SK-N-SH treated with all-trans-retinoic acid at 6 μM for 48 hours (cell line): ENCODE results near the gene CAMKK2.

Experiments
- ARNTL ChIP-seq: fragments of 450-650 bp; formaldehyde crosslinking; IDR thresholded peaks from 2 replicates; pipeline ENCODE4 v1.5.0; 2020; ENCODE audit warnings: low read depth, mild to moderate bottlenecking, moderate library complexity, borderline replicate concordance
- GLIS3 ChIP-seq: fragments of 250-450 bp; sonication (Bioruptor Pico); IDR thresholded peaks from 2 replicates; pipeline ENCODE4 v1.5.0; 2020; ENCODE audit warnings: mild to moderate bottlenecking, moderate library complexity
- OSR1 ChIP-seq: fragments of 250-450 bp; sonication (Bioruptor Pico); IDR thresholded peaks from 2 replicates; pipeline ENCODE4 v1.8.0; 2022; ENCODE audit warnings: moderate library complexity, mild to moderate bottlenecking, inconsistent platforms
- RARB ChIP-seq: fragments of 250-450 bp; sonication (Bioruptor Pico); IDR thresholded peaks from 2 replicates; pipeline ENCODE4 v1.8.0; 2021; ENCODE audit warnings: mild to moderate bottlenecking, moderate library complexity
- SNAI2 ChIP-seq: fragments of 250-450 bp; sonication (Bioruptor Pico); IDR thresholded peaks from 2 replicates; pipeline ENCODE4 v1.5.0; 2020; ENCODE audit warnings: mild to moderate bottlenecking, moderate library complexity
- TOX ChIP-seq: fragments of 250-450 bp; sonication (Bioruptor Pico); IDR thresholded peaks from 2 replicates; pipeline ENCODE4 v1.8.0; 2021; ENCODE audit warnings: mild to moderate bottlenecking, moderate library complexity, borderline replicate concordance
- ZC3H10 ChIP-seq: fragments of 250-450 bp; sonication (Bioruptor Pico); IDR thresholded peaks from 2 replicates; pipeline ENCODE4 v1.5.1; 2021; ENCODE audit warnings: mild to moderate bottlenecking, moderate library complexity
- ZFP3 ChIP-seq: fragments of 250-450 bp; sonication (Bioruptor Pico); IDR thresholded peaks from 2 replicates; pipeline ENCODE4 v1.5.0; 2020; ENCODE audit warnings: mild to moderate bottlenecking, moderate library complexity
- ZNF70 ChIP-seq: fragments of 450-650 bp; formaldehyde crosslinking; IDR thresholded peaks from 2 replicates; pipeline ENCODE4 v1.5.0; 2020; ENCODE audit warnings: mild to moderate bottlenecking, moderate library complexity
- TF ChIP-seq, protein P1 (sequence below): fragments of 250-450 bp; sonication (Bioruptor Pico); IDR thresholded peaks from 2 replicates; pipeline ENCODE4 v1.5.1; 2020; ENCODE audit warnings: low read depth, mild to moderate bottlenecking, moderate library complexity
- TF ChIP-seq, protein P2 (sequence below): fragments of 250-450 bp; sonication (Bioruptor Pico); IDR thresholded peaks from 2 replicates; pipeline ENCODE4 v1.8.0; 2020; ENCODE audit warnings: mild to moderate bottlenecking, moderate library complexity, borderline replicate concordance
- TF ChIP-seq, protein P3 (sequence below): fragments of 250-450 bp; sonication (Bioruptor Pico); IDR thresholded peaks from 2 replicates; pipeline ENCODE4 v1.5.0; 2020; ENCODE audit warnings: mild to moderate bottlenecking, moderate library complexity
- TF ChIP-seq, protein P4 (sequence below): fragments of 250-450 bp; sonication (Bioruptor Pico); IDR thresholded peaks from 2 replicates; pipeline ENCODE4 v1.5.1; 2021; ENCODE audit warnings: mild to moderate bottlenecking, moderate library complexity

DNA sequence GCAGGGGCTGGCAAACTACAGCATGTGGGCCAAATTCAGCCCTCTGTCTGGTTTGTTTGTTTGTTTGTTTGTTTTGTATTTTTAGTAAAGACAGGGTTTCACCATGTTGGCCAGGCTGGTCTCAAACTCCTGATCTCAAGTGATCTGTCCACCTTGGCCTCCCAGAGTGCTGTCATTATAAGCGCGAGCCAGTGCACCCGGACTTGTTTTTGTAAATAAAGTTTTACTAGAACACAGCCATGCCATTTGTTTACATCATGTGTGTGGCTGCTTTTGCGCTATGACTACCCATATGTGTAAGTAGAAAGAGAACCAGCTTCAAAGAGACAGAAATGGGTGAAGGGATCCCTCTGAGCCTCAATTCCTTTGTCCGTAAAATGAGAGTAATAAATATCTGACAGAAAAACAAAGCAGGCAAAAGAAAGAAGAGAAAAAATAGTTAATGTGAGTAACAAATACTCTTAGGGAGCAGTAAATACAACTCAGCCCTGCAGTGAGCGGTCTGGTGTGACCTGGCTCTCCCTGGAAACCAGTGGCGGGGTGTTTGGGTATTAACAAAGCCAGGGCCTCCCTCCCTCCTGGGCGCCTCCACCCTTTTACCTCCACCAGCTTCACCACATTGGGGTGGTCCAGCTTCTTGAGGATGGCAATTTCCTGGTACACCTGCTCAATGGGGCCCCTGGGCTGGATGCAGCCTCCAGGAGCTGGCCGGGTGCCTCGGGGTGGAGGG is 33.1 kb downstream of the CAMKK2 start:
- no peak for TF ChIP-seq ZNF70 (CRISPR knock-in tag)
- TF ChIP-seq, protein P1, sequence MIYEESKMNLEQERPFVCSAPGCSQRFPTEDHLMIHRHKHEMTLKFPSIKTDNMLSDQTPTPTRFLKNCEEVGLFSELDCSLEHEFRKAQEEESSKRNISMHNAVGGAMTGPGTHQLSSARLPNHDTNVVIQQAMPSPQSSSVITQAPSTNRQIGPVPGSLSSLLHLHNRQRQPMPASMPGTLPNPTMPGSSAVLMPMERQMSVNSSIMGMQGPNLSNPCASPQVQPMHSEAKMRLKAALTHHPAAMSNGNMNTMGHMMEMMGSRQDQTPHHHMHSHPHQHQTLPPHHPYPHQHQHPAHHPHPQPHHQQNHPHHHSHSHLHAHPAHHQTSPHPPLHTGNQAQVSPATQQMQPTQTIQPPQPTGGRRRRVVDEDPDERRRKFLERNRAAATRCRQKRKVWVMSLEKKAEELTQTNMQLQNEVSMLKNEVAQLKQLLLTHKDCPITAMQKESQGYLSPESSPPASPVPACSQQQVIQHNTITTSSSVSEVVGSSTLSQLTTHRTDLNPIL (CRISPR knock-in tag): no peak
- TF ChIP-seq, protein P2, sequence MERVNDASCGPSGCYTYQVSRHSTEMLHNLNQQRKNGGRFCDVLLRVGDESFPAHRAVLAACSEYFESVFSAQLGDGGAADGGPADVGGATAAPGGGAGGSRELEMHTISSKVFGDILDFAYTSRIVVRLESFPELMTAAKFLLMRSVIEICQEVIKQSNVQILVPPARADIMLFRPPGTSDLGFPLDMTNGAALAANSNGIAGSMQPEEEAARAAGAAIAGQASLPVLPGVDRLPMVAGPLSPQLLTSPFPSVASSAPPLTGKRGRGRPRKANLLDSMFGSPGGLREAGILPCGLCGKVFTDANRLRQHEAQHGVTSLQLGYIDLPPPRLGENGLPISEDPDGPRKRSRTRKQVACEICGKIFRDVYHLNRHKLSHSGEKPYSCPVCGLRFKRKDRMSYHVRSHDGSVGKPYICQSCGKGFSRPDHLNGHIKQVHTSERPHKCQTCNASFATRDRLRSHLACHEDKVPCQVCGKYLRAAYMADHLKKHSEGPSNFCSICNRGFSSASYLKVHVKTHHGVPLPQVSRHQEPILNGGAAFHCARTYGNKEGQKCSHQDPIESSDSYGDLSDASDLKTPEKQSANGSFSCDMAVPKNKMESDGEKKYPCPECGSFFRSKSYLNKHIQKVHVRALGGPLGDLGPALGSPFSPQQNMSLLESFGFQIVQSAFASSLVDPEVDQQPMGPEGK (CRISPR knock-in tag): no peak
- no peak for TF ChIP-seq SNAI2 (CRISPR knock-in tag)
- TF ChIP-seq ARNTL (CRISPR knock-in tag): no peak
- no peak for TF ChIP-seq GLIS3 (CRISPR knock-in tag)
- TF ChIP-seq OSR1: no peak
- TF ChIP-seq, protein P3, sequence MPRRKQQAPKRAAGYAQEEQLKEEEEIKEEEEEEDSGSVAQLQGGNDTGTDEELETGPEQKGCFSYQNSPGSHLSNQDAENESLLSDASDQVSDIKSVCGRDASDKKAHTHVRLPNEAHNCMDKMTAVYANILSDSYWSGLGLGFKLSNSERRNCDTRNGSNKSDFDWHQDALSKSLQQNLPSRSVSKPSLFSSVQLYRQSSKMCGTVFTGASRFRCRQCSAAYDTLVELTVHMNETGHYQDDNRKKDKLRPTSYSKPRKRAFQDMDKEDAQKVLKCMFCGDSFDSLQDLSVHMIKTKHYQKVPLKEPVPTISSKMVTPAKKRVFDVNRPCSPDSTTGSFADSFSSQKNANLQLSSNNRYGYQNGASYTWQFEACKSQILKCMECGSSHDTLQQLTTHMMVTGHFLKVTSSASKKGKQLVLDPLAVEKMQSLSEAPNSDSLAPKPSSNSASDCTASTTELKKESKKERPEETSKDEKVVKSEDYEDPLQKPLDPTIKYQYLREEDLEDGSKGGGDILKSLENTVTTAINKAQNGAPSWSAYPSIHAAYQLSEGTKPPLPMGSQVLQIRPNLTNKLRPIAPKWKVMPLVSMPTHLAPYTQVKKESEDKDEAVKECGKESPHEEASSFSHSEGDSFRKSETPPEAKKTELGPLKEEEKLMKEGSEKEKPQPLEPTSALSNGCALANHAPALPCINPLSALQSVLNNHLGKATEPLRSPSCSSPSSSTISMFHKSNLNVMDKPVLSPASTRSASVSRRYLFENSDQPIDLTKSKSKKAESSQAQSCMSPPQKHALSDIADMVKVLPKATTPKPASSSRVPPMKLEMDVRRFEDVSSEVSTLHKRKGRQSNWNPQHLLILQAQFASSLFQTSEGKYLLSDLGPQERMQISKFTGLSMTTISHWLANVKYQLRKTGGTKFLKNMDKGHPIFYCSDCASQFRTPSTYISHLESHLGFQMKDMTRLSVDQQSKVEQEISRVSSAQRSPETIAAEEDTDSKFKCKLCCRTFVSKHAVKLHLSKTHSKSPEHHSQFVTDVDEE: no peak
- TF ChIP-seq TOX: no peak
- TF ChIP-seq, protein P4, sequence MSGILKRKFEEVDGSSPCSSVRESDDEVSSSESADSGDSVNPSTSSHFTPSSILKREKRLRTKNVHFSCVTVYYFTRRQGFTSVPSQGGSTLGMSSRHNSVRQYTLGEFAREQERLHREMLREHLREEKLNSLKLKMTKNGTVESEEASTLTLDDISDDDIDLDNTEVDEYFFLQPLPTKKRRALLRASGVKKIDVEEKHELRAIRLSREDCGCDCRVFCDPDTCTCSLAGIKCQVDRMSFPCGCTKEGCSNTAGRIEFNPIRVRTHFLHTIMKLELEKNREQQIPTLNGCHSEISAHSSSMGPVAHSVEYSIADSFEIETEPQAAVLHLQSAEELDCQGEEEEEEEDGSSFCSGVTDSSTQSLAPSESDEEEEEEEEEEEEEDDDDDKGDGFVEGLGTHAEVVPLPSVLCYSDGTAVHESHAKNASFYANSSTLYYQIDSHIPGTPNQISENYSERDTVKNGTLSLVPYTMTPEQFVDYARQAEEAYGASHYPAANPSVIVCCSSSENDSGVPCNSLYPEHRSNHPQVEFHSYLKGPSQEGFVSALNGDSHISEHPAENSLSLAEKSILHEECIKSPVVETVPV (CRISPR knock-in tag): no peak
- no peak for TF ChIP-seq ZFP3 (CRISPR knock-in tag)
- TF ChIP-seq RARB: no peak
- no peak for TF ChIP-seq ZC3H10 (CRISPR knock-in tag)
